Breast epithelium (tissue), 3 donors: ENCODE measurements around the gene CCL18.

Source experiments
- POLR2A ChIP-seq: fragments of 450-650 bp; IDR thresholded peaks from one replicate; pipeline ENCODE4 v1.6.1; 2016; ENCODE audit warnings: antibody characterized with exemption, mild to moderate bottlenecking, moderate library complexity
- POLR2AphosphoS5 ChIP-seq, 3 donors: sonication (generic); formaldehyde crosslinking; IDR thresholded peaks; one replicate each; pipeline ENCODE4 v1.6.1; 2017; ENCODE audit warnings: antibody characterized with exemption in 3 of 3
- TF ChIP-seq, protein P1 (sequence below), 3 donors: fragments of 450-650 bp; IDR thresholded peaks; one replicate each; pipeline ENCODE4 v1.5.1; 2016 to 2017; ENCODE audit warnings: antibody characterized with exemption in 3 of 3, mild to moderate bottlenecking in 3 of 3, moderate library complexity in 3 of 3

DNA sequence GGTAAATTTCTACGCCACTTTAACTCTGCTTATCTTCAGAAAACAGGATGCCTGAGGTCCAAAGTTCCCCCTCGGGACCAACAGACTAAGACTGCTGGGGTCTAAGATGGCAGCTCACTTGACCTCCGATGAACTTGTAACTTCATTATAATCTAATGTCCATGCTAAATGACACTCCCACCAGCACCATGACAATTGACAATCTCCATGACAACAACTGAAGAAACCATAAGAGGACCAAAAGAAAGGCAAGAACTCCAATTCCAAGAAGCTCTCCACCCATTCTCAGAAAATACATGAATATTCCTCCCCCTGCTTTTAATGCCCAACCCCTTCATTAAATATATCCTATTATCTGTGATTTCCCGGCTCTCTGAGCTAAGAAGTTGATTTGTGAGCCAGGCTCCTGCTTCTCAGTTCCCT is 47.0 kb downstream of the CCL18 start:
- TF ChIP-seq, protein P1, sequence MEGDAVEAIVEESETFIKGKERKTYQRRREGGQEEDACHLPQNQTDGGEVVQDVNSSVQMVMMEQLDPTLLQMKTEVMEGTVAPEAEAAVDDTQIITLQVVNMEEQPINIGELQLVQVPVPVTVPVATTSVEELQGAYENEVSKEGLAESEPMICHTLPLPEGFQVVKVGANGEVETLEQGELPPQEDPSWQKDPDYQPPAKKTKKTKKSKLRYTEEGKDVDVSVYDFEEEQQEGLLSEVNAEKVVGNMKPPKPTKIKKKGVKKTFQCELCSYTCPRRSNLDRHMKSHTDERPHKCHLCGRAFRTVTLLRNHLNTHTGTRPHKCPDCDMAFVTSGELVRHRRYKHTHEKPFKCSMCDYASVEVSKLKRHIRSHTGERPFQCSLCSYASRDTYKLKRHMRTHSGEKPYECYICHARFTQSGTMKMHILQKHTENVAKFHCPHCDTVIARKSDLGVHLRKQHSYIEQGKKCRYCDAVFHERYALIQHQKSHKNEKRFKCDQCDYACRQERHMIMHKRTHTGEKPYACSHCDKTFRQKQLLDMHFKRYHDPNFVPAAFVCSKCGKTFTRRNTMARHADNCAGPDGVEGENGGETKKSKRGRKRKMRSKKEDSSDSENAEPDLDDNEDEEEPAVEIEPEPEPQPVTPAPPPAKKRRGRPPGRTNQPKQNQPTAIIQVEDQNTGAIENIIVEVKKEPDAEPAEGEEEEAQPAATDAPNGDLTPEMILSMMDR (IDR thresholded peaks at IDR 0.05): no peak
- no peak for TF ChIP-seq POLR2A
- TF ChIP-seq POLR2AphosphoS5 (IDR thresholded peaks at IDR 0.05): no peak
